Measurements from ENCODE around the gene GPR158.

GPR158 gene

GRCh38 chr10:25388188-25388861 lies 213.5 kb downstream of the GPR158 start:
- TF ChIP-seq POLR2AphosphoS5 (IDR thresholded peaks at IDR 0.05; ENCODE audit: low read depth) (no peak), CTCF (IDR thresholded peaks at IDR 0.05; ENCODE audit: insufficient read depth, low read length) (no peak), GABPA (IDR thresholded peaks at IDR 0.05; ENCODE audit: low read depth) (no peak), SPI1 (IDR thresholded peaks at IDR 0.05; ENCODE audit: borderline replicate concordance, low read depth) (no peak), REST (IDR thresholded peaks at IDR 0.05; ENCODE audit: insufficient replicate concordance, low read depth) (no peak)

GRCh38 chr10:25388862-25389206 lies 214.0 kb downstream of the GPR158 start:
- no peak overlapping the region for H3K4me3 ChIP-seq (replicated peaks; ENCODE audit: insufficient read depth, low read length)
- no peak overlapping the region for H3K27ac ChIP-seq (replicated peaks)
- DNase-seq (ENCODE audit: low read depth in 1 of 2, low spot score in 1 of 2) = no peak
- TF ChIP-seq GABPA (IDR thresholded peaks at IDR 0.05; ENCODE audit: low read depth) (no peak), CTCF (IDR thresholded peaks at IDR 0.05; ENCODE audit: insufficient read depth, low read length) (no peak), REST (IDR thresholded peaks at IDR 0.05; ENCODE audit: insufficient replicate concordance, low read depth) (no peak)
- H3K27me3 ChIP-seq (ENCODE audit: insufficient read depth, poor library complexity, severe bottlenecking) = no peaks in the 10 kb centered on the region

More at GRCh38 chr10:25388188-25388861, 213.5 kb downstream of the GPR158 start:
- H3K27me3 ChIP-seq (ENCODE audit: insufficient read depth, poor library complexity, severe bottlenecking) = no peaks in the 10 kb centered on the region
- no peak overlapping the region for H3K27ac ChIP-seq (replicated peaks)
- H3K4me3 ChIP-seq (replicated peaks; ENCODE audit: insufficient read depth, low read length) = no peak overlapping the region
- DNase-seq (ENCODE audit: low read depth in 1 of 2, low spot score in 1 of 2) = no peak

GRCh38 chr10:25390733-25391132 lies 215.9 kb downstream of the GPR158 start:
- Histone ChIP-seq H3K27me3 (ENCODE audit: insufficient read depth, poor library complexity, severe bottlenecking) (no peaks in the 10 kb centered on the region), H3K27ac (replicated peaks) (no peak overlapping the region), H3K4me3 (replicated peaks; ENCODE audit: insufficient read depth, low read length) (no peak overlapping the region)
- DNase-seq (ENCODE audit: low read depth in 1 of 2, low spot score in 1 of 2) = no peak
- TF ChIP-seq CTCF (IDR thresholded peaks at IDR 0.05; ENCODE audit: insufficient read depth, low read length) = no peak
- no peak for TF ChIP-seq REST (IDR thresholded peaks at IDR 0.05; ENCODE audit: insufficient replicate concordance, low read depth)
- no peak for TF ChIP-seq GABPA (IDR thresholded peaks at IDR 0.05; ENCODE audit: low read depth)
- TF ChIP-seq SPI1 (IDR thresholded peaks at IDR 0.05; ENCODE audit: borderline replicate concordance, low read depth) = no peak
- TF ChIP-seq POLR2AphosphoS5 (IDR thresholded peaks at IDR 0.05; ENCODE audit: low read depth) = no peak

All from HL-60 (cell line).